ENCODE results near the gene CD22.

GRCh38 chr19:35321291-35321690, 7.7 kb upstream of the CD22 start:
- TF ChIP-seq CTCF (IDR thresholded peaks at IDR 0.05; ENCODE audit: low read depth, low read length, poor library complexity, severe bottlenecking) (no peak), EZH2phosphoT487 (IDR thresholded peaks at IDR 0.05; ENCODE audit: borderline replicate concordance, low read length) (no peak)

All from DOHH2 (cell line).